T-helper 1 cell (primary cell): ENCODE measurements around the gene ANKRD63.

ENCODE experiments used
- DNase-seq, 5 donors: peaks; one replicate each; pipeline ENCODE4 v3.0.0-alpha.2; 2012 to 2020

ANKRD63 gene

GRCh38 chr15:40254452-40254851, 28.4 kb downstream of the ANKRD63 start:
- no peak for DNase-seq

GRCh38 chr15:40253167-40253790, 29.6 kb downstream of the ANKRD63 start:
- DNase-seq, result no peak

- DNase-seq, result no peak
These were observed 30.3 kb downstream of the ANKRD63 start for GRCh38 chr15:40252438-40253166.

- DNase-seq, result no peak
These were observed 30.8 kb downstream of the ANKRD63 start for GRCh38 chr15:40252141-40252437.

- DNase-seq, result no peak
These were observed 31.3 kb downstream of the ANKRD63 start for GRCh38 chr15:40251486-40252140.

- no peak for DNase-seq
These were observed 31.9 kb downstream of the ANKRD63 start for GRCh38 chr15:40250771-40251483.

- DNase-seq, result no peak
These were observed 32.6 kb downstream of the ANKRD63 start for GRCh38 chr15:40250304-40250656.

- no peak for DNase-seq
These were observed 33.2 kb downstream of the ANKRD63 start for GRCh38 chr15:40249477-40250303.

- DNase-seq, result no peak
These were observed 34.7 kb downstream of the ANKRD63 start for GRCh38 chr15:40248006-40248783.

- DNase-seq, result no peak
These were observed 35.4 kb downstream of the ANKRD63 start for GRCh38 chr15:40247406-40247971.

GRCh38 chr15:40246496-40247280, 36.2 kb downstream of the ANKRD63 start:
- no peak for DNase-seq

- no peak for DNase-seq
These were observed 37.0 kb downstream of the ANKRD63 start for GRCh38 chr15:40245666-40246450.

- DNase-seq, result no peak
These were observed 37.8 kb downstream of the ANKRD63 start for GRCh38 chr15:40244961-40245523.

- DNase-seq, result no peak
These were observed 39.6 kb downstream of the ANKRD63 start for GRCh38 chr15:40243126-40243810.

- DNase-seq, result no peak
These were observed 40.3 kb downstream of the ANKRD63 start for GRCh38 chr15:40242601-40243000.

GRCh38 chr15:40242213-40242599, 40.7 kb downstream of the ANKRD63 start:
- DNase-seq, result no peak

GRCh38 chr15:40241269-40242212, 41.3 kb downstream of the ANKRD63 start:
- DNase-seq, result no peak
